Measurements from ENCODE around the gene PPP2R1B.

PPP2R1B gene

DNA sequence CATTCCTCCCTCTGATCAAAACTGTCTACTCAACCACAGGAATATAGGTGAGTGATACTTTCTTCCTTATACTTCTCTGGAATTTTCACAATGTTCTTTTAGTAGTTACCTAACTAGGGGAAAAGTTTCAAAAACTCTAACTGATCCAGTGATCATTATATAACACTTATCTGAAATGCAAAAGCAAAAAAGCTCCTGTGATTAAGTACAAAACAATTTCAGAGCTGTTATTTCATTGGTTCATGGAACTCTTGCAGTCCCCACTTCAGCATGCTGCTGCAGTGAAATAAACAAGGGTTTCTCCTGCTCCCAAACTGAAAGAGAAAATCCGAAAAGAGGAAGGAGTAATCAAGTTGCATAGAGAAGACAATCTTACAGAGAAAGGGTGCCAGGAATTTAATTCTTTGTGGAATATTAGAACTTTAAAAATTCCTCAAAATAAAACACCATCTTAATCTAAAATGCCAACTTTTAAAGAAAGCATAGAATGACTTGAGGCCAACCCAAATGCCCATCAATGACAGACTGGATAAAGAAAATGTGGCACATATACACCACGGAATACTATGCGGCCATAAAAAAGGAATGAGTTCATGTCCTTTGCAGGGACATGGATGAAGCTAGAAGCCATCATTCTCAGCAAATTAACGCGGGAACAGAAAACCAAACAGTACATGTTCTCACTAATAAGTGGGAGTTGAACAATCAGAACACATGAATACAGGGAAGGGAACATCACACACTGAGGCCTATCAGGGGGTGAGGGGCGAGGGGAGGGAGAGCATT, 20.3 kb downstream of the PPP2R1B start:
- no peak for DNase-seq

DNA sequence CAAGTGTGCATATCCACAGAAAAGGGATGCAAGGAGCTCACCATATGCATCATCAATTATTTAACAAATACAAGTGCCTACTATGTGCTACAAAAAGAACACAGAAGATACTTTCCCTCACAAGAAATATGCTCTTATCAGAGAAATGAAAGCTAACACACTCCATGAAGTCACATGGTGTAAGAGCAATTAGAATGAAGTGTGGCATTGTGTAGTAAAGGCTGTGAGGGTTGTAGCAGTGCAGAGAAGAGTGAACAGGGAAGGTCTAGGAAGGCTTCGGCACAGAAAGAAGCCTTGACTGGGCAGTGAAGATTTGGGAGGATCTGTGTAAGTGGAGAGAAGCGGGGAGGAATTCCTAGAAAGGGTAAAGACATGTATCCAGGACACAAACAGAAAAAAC, 22.5 kb downstream of the PPP2R1B start:
- no peak for DNase-seq

DNA sequence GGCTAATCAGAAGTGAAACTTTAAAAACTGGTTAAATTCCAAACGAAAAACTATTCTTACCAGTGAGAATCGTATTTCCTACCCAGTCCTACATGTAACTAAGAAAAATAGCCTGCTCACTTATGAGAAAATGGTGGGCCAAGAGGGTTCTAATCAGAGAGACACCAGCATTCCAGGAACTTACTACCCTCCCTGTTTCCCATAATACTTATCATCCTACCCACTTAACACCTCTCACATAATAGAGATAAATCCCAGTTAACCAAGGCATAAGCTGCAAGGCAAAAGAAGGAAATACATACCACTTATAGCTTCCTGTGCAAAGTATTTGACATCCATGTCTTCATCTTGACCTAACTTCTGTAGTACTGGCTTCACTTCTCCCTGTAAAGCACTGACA, 24.4 kb downstream of the PPP2R1B start:
- no peak for DNase-seq

DNA sequence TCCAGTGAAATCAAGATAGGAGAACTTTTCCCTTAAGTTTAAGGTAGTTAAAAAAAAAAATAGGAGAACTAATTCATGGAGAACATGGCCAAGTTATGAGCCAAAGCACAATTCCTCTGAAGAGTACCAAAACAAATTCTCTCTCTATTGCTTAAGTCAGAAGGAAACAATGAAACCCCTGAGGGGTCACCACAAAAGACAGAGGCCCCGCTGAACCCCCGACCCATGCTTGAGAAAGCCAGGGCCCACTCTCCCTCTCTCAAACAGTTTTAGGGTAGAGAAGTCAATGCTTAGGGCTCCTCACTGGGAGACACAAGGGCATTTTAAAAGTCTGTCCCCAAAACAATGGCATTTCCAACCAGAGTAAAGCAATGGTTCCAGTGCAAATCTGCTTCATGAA, 26.9 kb downstream of the PPP2R1B start:
- DNase-seq = no peak

DNA sequence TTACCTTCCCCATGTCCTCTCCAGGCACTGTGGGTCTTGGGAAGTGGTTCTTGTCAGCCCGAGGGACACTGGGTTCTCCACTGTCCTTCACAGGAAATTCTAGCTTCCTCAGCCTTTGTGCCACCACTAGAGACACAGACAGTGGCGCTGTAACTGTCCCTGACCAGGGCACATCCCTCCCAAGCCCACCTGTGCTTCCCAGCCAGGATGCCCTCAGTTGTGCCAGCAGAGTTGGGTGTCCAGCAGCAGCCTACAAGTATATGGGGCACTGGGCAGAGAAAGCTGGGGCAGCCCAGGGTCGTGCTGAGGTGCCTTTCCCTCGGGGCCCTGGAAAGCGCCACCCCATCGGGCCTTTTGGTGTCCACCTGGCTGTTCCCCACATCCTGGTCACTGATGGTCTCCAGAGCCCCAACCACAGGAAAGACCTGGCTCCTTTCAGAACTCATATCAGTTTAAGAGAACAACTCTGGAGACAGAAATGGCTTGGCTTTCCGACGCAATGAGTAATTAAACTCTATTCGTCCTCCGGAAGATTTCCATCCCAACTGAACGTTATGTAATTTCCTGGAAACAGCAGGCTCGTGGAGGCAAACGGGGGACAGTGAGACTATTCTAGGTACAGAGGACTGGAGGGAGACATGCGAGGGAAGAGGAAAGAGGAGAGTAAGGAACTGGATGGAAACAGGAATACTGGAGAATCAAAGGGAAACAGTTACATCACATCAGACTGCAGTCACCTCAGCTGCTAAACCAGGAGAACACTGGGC, 28.6 kb downstream of the PPP2R1B start:
- DNase-seq = no peak

DNA sequence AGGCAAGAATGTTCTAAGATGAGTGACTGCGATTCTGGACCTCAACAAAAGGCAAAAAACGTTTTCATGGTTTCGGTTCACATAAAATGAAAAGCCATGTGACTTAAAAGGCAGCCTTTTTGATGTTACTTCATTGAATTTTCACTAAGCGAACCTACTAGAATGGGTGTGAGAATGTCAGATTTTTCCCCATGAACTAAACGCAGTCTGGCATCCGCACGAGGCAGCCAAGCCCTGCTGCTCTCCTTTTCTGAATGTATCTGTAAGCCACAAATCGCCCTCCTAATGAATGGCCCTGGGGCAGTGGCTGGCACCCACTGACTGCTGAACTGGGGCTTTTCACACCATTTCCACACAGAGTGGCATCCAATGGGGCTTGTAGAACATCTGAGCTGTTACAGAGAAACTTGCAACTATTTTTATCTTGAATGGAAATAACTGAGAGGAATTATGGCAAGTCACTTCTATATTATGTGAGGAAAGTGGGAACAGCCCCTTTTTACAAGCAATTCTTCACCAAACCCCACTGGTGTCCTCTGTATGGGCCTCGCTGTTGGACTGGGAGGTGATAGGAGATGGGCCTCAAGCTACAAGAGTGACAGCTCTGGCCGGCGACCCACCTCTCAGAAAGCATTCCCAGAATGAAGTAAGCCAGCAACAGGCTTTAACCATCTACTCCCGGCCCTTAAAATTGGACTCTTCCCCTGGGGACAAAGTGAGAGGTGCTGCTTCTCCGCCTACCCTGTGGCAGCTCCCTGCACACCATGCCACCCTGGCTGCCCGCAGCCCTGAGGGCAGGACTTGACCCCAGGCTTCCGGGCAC, 29.4 kb downstream of the PPP2R1B start:
- DNase-seq = no peak

DNA sequence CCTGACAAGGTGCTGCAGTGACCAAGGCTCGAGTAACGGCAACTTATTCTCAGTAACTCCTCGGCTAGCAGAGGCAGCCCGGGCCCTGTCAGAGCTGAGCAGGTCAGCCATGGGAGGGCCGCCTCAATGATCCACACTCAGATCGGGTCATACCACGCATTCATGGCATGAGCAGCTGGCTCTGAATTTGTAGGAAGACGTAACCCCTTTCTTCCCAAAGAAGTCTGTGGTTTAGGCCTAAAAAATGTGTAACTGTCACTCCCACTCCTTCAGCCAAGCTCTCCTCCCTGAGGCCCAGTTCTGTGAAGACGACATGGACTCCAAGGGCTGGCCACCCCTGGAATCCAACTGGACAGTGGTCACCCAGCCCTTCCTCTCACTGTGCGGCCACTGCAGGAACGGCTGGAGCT, 30.0 kb downstream of the PPP2R1B start:
- no peak for DNase-seq

DNA sequence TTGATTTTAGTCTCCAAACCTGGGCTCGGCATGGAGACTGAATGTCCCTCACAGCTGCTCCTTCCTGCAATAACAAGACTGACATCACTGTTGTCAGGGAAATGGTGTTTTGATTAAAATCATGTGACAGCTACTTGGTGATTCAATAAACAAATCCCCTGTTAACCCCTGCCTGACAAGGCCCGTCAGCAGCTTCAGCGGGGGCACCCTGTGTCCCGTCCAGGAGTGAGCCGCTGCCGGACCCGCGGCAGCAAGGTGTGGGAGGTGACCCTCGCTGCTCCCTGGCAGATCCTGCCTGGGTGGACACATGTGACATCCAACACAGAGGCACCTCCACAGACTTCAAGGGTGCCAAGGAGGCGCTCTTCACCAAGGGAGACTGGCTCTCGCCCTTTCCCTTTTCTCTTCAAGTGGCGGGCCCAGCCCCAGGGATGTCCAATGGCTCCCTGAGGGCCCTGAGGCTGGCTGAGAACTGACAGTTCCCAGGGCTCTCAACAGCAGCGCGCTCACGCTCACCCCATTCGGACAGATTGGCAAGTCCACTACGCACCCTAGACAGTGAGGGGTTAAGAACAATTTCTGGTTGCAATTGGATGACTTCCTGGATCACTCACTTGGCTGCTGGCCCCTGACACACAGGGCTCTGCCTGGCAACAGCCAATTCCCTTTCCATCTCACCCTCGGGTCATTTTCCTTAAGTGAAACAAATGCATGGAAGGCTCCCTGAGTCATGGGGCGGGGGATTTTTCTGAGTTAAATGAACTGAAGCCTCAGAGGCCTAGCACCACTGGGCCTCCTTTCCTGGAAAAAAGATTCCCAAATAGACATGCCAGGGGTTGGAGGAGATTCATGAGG, 30.7 kb downstream of the PPP2R1B start:
- no peak for DNase-seq

DNA sequence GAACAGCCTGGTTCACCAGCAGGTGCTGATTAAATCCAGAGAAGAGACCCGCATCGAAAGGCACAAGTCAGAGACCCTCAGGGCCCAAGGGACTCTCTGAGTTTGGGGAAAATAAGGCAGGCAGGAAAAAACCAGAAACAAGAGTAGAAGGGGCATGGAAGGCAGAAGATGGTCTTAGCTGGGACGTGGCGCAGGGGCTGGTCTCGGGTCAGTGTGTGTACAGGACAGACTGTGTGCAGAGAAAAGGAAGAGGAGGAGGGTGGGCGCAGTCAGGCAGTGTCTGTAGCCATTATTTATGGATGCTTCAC, 31.3 kb downstream of the PPP2R1B start:
- DNase-seq = no peak

DNA sequence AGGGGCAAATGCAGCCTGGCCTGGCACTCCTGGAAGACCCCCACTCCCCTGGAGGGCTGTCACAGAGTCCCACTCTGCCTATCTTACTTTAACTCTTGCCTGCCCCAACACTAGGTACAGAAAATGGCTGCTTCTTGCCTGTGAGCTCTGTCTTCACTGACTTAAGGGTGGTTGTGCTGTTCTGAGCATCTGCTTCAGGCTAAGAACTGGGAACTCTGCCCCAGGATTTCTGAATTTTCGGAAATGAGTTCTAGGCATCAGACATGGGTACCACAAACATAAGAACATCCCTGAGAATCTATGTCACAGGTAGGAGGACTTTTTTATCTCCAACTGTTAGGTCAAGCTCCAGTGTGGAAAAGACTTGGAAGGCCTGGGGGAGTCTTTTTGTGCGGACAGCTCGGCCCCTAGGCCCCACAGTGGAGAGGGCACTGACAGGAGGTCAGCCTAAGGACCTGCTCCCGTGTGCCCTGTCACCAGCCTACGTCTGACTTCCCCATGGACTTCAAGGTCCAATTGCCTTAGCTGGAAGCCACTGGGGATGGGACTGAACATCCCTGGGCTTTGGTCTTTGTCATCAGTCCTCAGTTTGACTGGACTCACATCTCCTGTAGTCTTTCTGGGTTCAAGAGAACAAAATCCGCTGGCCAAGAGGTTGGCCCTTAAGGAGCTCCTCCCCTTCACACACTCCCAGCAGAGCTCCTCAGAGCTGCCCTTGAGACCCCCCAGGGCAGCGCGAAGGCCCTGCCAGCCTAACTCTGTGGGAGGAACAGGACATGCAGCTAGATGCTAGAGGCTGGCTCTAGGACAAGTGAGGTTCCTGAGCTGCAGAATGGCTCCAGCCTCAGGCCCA, 31.9 kb downstream of the PPP2R1B start:
- DNase-seq = no peak

DNA sequence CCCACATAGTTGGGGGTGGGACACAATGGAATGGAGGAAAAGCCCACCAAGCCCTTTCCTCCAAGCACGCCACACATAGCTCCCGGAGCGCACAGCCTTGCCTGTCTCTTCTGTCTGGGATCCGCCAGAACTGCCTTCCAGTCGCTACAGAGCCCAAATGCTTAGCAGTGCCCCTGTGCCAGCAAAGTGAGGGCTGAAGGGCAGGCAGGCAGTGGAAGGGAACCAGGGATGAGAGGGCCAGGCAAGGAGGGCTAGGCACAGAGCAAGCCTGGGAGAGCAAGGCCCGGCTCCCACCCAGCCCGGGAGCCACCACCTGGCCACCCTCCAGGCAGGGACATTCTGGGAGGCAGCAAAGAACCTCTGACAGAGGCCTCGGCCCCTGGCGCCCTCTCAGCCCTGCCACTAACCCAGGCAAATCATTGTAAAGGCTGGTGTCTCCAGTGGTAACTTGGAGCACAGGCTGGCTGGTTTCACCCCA, 32.5 kb downstream of the PPP2R1B start:
- DNase-seq = no peak

DNA sequence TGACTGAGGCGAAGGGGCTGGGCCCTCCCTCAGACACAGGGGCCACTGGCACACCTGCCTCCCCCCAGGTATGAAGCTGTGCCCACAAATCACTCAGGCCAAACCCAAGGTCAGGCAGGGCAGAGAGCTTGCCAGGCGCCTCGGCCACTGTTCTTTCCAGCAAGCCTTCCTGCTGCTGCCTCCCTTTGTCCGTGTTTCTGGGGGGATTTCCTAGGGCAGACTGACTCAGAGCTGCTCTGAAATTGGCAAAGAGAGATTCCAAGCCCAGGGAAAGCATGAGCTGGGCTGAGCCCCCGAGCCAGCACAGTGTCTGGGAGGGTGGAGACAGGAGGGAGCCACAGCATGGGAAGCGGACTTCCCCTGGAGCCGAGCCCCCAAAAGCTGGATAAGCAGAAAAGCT, 33.2 kb downstream of the PPP2R1B start:
- DNase-seq = no peak

DNA sequence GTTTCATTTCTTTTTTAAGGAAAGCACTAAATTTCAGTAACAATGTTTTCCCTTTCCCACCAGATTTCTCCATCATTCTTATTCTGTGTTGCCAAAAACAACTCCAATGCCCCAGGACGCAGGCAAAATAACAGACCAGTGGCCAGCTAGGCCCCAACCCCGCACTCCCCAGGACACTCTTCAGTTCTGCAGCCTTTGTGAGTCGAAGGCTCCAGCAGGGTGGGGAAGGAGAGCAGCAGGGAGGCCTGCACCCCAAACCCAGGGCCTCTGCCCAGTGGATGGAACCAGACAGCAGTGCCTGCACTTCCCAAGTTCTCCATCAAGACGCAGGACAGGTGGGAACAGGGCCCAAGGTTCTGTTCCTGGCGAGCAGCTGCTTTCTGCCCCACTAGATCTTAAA, 34.4 kb downstream of the PPP2R1B start:
- no peak for DNase-seq

DNA sequence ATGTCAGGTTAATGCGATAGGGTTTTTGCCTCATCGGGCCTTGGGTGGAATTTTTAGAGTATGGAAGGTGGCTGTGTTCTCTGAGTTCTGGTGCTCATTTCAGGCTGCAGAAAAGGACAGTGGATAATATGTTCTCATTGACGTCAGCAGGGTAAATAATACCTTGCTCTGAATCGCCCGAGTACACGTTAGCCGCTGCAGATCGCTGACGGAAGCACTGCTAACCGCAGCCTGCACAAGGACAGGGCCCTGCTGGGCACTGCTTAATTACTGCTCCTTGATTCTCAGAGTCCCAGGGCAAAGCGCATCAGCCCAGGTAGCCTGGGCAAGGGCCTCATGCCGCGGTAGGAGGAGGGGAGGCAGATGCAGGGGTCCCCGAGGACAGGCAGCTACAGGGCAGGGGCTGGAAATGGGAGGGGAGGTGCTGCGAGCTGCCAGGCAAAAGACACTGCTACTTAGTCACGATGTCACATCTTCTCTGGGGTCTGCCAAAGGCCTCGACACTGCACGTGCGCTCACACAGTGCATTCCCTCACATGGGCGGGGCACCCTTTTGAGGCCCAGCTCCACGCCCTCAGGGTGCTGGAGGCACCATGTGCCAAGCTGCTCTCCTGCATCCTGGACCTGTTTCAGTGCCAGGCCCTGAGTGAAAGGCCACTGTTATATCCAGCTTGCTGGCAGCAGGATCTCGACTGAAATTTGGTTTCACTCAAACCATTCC, 35.2 kb downstream of the PPP2R1B start:
- DNase-seq = no peak

DNA sequence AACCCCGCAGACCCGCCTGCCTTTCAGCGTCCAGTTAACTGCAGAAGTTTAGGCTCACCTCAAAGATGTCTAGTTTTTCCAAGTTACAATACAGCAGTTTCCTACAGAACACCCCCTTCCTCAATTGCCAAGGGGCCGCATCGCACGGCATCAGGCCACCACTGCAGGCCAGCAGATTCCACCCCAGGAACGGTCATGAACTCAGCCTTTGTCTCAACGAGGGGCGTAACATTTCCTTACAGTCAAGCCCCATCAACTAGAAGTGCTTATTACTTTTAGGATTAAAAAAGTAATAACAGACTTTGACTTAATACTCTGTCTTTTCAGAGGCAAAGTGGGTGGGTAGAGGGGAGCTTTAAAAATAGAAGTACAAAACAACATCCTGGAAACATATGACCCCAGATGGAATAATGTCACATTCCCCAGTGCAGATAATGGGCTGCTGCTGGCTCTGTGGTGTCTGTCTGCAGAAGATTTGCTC, 36.3 kb downstream of the PPP2R1B start:
- no peak for DNase-seq

DNA sequence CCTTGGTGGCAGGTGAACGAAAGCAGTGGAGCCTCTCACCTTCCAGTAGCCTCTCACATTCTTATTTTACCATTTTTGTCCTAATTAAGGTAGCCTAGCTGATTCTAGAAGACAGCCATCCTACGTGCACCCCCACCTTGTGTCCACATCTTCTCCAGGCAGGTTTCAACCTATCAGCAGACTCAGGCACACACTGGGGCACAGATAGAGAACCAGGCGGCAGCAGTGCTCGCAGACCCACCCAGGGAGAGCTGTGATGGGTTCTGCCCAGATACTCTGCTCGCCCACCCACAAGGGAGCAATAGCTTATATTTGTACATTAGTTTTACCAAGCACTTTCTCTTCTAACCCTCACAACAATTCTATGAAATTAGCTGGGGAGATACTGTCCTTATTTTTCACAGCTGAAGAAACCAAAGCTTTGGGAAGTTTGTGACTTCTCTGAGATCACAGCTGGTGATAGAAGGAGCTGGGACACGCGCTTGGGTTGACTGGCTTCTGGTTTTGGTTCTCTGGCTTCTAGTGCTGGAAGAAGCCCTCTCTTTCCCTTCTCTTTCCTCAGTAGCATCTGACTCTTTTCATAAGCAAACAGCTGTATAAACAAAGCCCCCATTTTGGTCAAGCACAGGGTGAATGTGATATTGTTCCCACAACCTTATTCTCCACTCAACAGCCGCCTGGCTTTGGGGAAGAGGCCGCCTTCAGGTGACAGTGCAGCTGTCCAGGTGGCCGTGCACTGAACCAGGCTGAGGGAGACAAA, 36.9 kb downstream of the PPP2R1B start:
- no peak for DNase-seq

DNA sequence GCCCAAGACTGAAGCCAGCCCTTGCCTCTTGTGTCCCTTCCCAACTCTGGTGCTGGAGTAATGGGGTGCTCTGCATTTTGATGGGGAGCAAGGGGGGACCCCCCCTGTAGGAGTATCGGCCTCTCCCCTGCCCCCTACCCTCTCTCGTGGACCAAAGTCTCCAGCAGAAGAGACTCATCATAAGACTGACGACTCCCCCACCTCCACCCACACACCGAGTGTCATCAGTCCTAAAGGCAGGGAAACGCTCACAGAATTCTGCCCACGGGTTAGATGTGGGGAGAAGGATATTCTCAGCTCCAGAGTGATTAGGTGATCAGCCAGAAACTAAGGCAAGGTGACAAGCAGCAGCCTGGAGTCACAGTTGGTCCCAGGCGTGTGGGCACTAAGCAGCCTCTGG, 38.8 kb downstream of the PPP2R1B start:
- no peak for DNase-seq

DNA sequence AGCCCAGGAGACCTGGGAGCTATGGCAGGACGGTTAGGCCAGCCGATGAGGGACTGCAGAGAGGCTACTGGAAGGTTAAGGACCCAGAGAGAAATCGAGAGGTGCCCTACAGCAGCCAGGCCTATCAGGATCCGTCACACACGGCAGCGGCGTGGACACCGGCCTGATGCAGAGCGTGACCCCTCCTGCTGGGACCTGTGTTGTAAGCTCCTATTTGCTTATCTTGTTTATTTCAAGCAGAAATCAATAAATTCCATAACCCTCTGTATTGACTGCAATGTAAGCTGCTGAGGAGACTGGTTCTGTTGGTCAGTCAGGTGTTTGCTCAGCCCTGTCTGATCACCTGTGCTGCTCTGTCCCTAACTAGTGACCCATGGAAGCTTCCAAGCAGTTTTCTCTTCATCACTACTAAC, 39.9 kb downstream of the PPP2R1B start:
- no peak for DNase-seq

DNA sequence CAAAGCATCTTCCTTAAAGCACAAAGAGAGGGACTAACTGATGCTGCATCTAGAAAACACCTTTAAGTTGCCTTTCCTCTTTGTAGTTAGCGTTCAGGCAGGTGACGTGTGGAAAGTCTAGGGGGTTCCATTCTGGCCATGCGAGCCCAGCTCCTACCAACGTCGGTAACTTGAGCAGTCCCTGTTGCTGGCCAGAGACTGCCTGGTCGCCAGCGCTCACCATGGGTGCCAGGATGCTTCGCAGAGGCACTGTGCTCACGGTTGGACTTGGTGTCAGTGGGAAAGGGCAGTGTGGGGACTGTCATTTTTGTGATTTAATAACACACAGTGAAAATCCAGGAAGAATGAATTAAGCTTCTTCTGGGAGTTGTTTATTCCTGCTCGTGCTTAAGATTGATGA, 40.6 kb downstream of the PPP2R1B start:
- no peak for DNase-seq

DNA sequence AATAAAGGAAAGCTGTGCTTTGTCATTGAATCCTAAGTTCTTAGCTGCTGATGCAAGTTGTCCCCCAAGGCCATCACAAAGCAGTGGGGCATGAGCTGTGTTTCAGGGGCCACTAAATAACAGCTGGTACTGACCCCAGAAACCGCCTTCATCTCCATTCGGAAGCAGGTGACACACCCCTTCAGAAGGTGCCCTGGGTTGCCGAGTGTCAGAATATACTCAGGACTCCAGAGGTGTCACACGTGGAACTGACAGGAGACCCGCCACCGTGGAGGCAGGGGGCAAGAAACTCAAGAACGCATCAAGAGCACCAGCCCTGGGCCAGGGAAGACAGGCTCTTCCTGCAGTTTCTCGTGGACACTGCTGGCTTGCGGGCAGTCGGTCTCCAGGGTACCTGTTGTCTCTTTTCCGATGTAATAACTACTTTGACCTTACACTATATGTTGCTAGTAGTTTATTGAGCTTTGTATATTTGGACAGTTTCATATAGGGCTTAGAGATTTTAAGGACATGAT, 41.5 kb downstream of the PPP2R1B start:
- DNase-seq = no peak

All from Kasumi-1 (cell line).